PFSK-1 (cell line): ENCODE data around the gene CTNNA1.

Experiments
- FOXP2 ChIP-seq: optimal IDR thresholded peaks from 2 replicates; pipeline ENCODE3; 2011; ENCODE audit warnings: borderline replicate concordance, control low read depth, inconsistent platforms; ENCODE audit not compliant: insufficient read depth; ENCODE audit errors: extremely low read length, extremely low read depth
- POLR2AphosphoS5 ChIP-seq: IDR thresholded peaks from 2 replicates; pipeline ENCODE4 v1.6.1; 2012; ENCODE audit warnings: low read depth, mild to moderate bottlenecking, control low read depth, low read length, moderate library complexity
- SIN3A ChIP-seq: IDR thresholded peaks from 2 replicates; pipeline ENCODE4 v1.6.1; 2012; ENCODE audit warnings: mild to moderate bottlenecking, low read length, moderate library complexity, borderline replicate concordance; ENCODE audit not compliant: insufficient read depth
- TAF1 ChIP-seq: IDR thresholded peaks from 2 replicates; pipeline ENCODE4 v1.6.1; 2012; ENCODE audit warnings: low read length, control low read depth, borderline replicate concordance; ENCODE audit not compliant: insufficient read depth
- TF ChIP-seq, protein P1 (sequence below), 2 experiments: IDR thresholded peaks; 2 replicates each; pipeline versions ENCODE4 v1.6.1 to v1.8.0; 2011 to 2012; ENCODE audit warnings: low read depth in 2 of 2, low read length in 2 of 2, control low read depth in 1 of 2, inconsistent platforms in 1 of 2, mild to moderate bottlenecking in 1 of 2, moderate library complexity in 1 of 2; ENCODE audit not compliant: insufficient read depth in 1 of 2

CTNNA1 gene

DNA sequence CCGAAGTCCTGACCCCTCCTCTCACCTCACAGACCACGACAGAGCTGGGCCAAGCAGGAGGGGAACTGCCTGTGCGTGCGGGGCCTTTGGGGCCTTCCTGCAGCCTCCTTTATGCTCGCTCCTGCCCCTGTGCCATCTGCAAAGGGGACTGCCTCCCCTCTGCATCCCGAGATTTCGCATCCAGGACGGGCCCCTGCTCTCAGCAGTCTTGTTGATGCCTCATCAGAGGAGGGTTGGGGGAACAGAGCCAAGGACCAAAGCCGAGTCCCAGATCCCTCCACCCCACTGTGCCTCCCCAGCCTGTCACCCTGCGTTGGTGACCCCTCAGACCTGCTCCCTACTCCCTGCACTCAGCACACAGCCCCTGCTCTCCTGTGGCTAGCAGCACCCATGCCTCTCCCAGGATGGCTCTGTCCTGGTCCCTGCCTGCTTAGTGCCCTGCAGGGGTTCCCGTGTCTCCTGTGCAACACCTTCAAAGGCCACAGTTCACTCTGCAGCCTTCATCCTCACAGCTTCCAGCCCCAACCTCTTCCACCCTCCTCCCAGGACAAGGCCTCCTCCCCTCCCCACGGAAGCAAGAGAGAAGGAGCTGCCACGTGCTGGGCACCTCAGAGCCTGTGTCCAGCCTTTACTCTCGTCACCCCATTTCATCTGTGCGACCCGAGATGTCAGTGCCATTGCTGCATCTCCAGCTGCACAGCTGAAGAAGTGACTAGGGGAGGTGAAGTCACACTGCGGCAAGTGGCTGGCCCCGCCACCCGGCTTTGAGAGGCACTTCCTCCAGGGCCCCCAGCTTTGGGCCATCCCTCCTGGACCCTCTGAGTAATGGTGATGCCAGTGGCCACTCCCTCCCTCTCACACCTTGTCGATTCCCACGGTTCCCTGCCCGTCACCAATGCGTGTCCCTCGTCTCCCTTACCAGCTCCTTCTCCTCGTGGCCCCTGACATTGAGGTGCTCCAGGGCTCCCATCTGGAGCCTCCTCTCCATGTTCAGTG is 184.5 kb downstream of the CTNNA1 start:
- TF ChIP-seq POLR2AphosphoS5: 0 out of 2 replicates have a peak, but pooled peaks have one; percentile 20
- TF ChIP-seq FOXP2: no peak
- TF ChIP-seq, protein P1, sequence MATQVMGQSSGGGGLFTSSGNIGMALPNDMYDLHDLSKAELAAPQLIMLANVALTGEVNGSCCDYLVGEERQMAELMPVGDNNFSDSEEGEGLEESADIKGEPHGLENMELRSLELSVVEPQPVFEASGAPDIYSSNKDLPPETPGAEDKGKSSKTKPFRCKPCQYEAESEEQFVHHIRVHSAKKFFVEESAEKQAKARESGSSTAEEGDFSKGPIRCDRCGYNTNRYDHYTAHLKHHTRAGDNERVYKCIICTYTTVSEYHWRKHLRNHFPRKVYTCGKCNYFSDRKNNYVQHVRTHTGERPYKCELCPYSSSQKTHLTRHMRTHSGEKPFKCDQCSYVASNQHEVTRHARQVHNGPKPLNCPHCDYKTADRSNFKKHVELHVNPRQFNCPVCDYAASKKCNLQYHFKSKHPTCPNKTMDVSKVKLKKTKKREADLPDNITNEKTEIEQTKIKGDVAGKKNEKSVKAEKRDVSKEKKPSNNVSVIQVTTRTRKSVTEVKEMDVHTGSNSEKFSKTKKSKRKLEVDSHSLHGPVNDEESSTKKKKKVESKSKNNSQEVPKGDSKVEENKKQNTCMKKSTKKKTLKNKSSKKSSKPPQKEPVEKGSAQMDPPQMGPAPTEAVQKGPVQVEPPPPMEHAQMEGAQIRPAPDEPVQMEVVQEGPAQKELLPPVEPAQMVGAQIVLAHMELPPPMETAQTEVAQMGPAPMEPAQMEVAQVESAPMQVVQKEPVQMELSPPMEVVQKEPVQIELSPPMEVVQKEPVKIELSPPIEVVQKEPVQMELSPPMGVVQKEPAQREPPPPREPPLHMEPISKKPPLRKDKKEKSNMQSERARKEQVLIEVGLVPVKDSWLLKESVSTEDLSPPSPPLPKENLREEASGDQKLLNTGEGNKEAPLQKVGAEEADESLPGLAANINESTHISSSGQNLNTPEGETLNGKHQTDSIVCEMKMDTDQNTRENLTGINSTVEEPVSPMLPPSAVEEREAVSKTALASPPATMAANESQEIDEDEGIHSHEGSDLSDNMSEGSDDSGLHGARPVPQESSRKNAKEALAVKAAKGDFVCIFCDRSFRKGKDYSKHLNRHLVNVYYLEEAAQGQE (IDR thresholded peaks at IDR 0.05; ENCODE audit: insufficient read depth in 1 of 2, low read depth in 2 of 2, low read length in 2 of 2): no peak

- TF ChIP-seq TAF1 (no peak), POLR2AphosphoS5 (no peak), FOXP2 (no peak), SIN3A (no peak)
- TF ChIP-seq, protein P1 (IDR thresholded peaks at IDR 0.05; ENCODE audit: insufficient read depth in 1 of 2, low read depth in 2 of 2, low read length in 2 of 2): no peak
Observed at GRCh38 chr5:138938526-138938925, 185.3 kb downstream of the CTNNA1 start.

GRCh38 chr5:138942066-138942465 is 188.8 kb downstream of the CTNNA1 start:
- TF ChIP-seq, protein P1 (IDR thresholded peaks at IDR 0.05; ENCODE audit: insufficient read depth in 1 of 2, low read depth in 2 of 2, low read length in 2 of 2): no peak
- TF ChIP-seq SIN3A (no peak), POLR2AphosphoS5 (no peak), FOXP2 (no peak), TAF1 (no peak)

GRCh38 chr5:138942861-138943260 is 189.6 kb downstream of the CTNNA1 start:
- TF ChIP-seq SIN3A: no peak
- no peak for TF ChIP-seq POLR2AphosphoS5
- no peak for TF ChIP-seq FOXP2
- TF ChIP-seq TAF1: no peak
- TF ChIP-seq, protein P1 (IDR thresholded peaks at IDR 0.05; ENCODE audit: insufficient read depth in 1 of 2, low read depth in 2 of 2, low read length in 2 of 2): no peak
